ENCODE data around the gene ARID5B.

ARID5B gene

DNA sequence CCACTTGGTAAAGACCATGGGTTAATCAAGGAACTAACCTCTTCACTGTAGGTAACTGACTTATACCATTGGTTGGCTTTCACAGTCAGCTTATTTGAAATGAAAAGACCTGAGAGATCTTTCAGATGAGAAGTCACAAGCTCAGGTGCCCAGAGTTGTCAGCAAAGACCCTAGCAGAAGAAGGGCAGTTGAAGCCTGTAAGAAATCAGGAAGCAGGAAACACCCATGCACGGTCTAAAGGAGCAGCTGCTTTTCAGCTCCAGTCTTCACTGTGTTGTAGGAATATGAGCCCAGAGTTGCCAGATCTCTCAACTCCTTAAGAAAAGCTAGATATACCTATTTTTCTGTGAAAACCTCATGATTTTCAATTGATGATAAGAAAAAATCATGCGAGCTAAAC is 130.0 kb downstream of the ARID5B start:
- Histone ChIP-seq H3K4me3 (IDR thresholded peaks at IDR 0.05; ENCODE audit: insufficient read depth, low read depth, low read length) (no peak overlapping the region), H3K9ac (no peak overlapping the region), H3K79me2 (ENCODE audit: insufficient read depth, low read depth) (no peaks in the 10 kb centered on the region), H3K4me1 (ENCODE audit: low read depth, poor library complexity, severe bottlenecking) (no peaks in the 10 kb centered on the region), H3K4me2 (no peak overlapping the region), H4K20me1 (ENCODE audit: insufficient read depth) (no peaks in the 10 kb centered on the region), H3K27me3 (ENCODE audit: insufficient read depth, low read depth) (no peaks in the 10 kb centered on the region), H3K36me3 (ENCODE audit: insufficient read depth) (no peaks in the 10 kb centered on the region), H2AFZ (ENCODE audit: low read depth) (no peak overlapping the region), H3K27ac (no peak overlapping the region)
- TF ChIP-seq, protein P1, sequence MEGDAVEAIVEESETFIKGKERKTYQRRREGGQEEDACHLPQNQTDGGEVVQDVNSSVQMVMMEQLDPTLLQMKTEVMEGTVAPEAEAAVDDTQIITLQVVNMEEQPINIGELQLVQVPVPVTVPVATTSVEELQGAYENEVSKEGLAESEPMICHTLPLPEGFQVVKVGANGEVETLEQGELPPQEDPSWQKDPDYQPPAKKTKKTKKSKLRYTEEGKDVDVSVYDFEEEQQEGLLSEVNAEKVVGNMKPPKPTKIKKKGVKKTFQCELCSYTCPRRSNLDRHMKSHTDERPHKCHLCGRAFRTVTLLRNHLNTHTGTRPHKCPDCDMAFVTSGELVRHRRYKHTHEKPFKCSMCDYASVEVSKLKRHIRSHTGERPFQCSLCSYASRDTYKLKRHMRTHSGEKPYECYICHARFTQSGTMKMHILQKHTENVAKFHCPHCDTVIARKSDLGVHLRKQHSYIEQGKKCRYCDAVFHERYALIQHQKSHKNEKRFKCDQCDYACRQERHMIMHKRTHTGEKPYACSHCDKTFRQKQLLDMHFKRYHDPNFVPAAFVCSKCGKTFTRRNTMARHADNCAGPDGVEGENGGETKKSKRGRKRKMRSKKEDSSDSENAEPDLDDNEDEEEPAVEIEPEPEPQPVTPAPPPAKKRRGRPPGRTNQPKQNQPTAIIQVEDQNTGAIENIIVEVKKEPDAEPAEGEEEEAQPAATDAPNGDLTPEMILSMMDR (conservative IDR thresholded peaks at IDR 0.05; ENCODE audit: low read depth, low read length) = no peak

DNA sequence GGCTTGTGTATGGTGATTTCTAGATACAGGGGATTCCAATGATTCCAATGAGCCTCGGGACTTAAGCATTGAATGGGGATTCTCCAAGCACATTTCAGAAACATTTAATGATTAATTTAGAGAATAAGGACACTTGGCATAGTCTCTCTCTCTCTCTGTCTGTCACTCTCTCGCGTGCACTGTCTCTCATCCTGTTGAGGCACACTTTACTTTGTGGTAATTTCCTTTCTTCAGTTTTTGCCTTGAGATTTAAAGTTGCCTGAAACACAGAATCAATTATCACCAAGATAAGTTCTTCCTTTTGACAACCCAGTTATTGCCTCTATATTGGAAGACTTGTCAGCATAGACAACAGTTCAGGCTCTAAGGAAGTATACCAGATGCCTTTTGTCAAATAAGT is 131.6 kb downstream of the ARID5B start:
- TF ChIP-seq, protein P1 (conservative IDR thresholded peaks at IDR 0.05; ENCODE audit: low read depth, low read length) = no peak
- Histone ChIP-seq H3K4me1 (ENCODE audit: low read depth, poor library complexity, severe bottlenecking) (no peaks in the 10 kb centered on the region), H4K20me1 (ENCODE audit: insufficient read depth) (no peaks in the 10 kb centered on the region), H3K27me3 (ENCODE audit: insufficient read depth, low read depth) (no peaks in the 10 kb centered on the region), H3K27ac (no peak overlapping the region), H3K9ac (no peak overlapping the region), H3K36me3 (ENCODE audit: insufficient read depth) (no peaks in the 10 kb centered on the region), H3K79me2 (ENCODE audit: insufficient read depth, low read depth) (no peaks in the 10 kb centered on the region), H3K4me2 (no peak overlapping the region), H2AFZ (ENCODE audit: low read depth) (no peak overlapping the region), H3K4me3 (IDR thresholded peaks at IDR 0.05; ENCODE audit: insufficient read depth, low read depth, low read length) (no peak overlapping the region)

DNA sequence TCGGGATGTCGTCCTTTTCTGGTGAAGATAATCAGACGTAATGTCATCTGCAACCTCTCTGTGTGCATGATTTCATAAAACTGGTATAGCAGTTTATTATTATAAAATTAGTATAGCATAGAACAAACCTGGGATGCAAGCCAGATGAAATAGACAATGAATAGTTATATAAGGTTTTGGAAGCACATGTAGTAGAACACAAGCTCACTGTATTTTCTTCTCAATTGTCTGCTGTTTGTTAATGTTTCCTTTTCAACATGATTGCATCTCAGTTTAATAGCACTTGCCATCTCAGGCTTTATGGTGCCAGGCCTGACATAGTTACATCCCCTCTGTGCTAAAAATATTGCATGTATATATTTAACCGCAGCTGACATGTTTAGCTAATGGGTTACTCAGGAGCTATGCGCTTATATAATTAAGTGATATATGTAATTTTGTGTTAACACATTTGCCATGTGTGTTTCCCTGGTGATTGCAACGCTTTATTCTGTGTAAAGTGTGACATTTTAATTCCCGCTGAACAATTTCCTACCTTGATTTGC is 132.7 kb downstream of the ARID5B start:
- Histone ChIP-seq H3K79me2 (ENCODE audit: insufficient read depth, low read depth) (no peaks in the 10 kb centered on the region), H3K4me1 (ENCODE audit: low read depth, poor library complexity, severe bottlenecking) (peaks cover 7% of the 10 kb centered on the region), H2AFZ (ENCODE audit: low read depth) (no peak overlapping the region), H3K27me3 (ENCODE audit: insufficient read depth, low read depth) (no peaks in the 10 kb centered on the region), H3K9ac (no peak overlapping the region), H4K20me1 (ENCODE audit: insufficient read depth) (no peaks in the 10 kb centered on the region), H3K4me2 (no peak overlapping the region), H3K36me3 (ENCODE audit: insufficient read depth) (no peaks in the 10 kb centered on the region), H3K27ac (no peak overlapping the region), H3K4me3 (IDR thresholded peaks at IDR 0.05; ENCODE audit: insufficient read depth, low read depth, low read length) (no peak overlapping the region)
- TF ChIP-seq, protein P1 (conservative IDR thresholded peaks at IDR 0.05; ENCODE audit: low read depth, low read length) = no peak

DNA sequence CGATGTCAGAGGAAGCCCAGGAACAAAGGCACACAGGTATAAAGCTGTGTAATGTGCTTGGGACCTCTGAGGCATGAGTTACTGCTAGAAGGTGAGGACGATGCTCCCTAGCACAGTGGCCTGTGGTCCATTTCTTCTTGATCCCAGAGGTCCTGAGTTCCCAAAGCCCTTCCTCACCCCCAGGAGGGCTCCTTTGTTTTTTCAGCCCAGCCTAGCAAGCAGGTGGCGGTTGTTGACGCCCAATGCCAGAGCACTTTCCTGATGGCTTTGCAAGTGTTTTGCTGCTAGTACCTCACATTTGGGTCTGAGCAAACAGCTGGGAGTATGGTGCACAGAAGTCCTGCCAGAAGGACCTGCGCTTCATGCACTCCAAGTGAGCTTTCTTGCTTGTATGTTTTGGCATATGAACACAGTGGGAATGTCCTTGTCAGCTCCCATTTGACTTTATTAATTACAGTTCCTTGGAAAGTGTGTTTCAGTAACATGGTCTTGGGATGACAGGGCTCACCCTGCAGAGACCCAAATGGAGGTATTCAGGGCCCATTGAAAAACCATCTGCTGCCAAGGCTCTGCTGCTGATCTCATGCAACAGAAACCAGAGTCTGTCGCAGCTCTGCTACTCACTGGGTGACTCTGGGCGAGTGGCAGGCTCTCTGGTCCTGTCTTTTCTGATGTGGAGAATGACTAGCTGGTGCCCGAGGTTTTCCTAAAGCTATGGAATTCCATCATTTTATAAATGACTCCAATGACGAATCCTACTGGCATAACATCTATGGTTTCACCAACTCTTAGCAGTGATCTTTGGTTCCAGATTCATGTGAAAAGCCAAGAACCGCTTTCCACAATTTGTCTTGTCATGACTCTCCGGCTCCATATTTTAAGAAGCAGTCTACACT is 134.9 kb downstream of the ARID5B start:
- no peaks in the 10 kb centered on the region for H3K27me3 ChIP-seq (ENCODE audit: insufficient read depth, low read depth)
- no peaks in the 10 kb centered on the region for H4K20me1 ChIP-seq (ENCODE audit: insufficient read depth)
- H3K4me3 ChIP-seq (IDR thresholded peaks at IDR 0.05; ENCODE audit: insufficient read depth, low read depth, low read length) = no peak overlapping the region
- TF ChIP-seq, protein P1 (conservative IDR thresholded peaks at IDR 0.05; ENCODE audit: low read depth, low read length) = no peak
- H3K4me1 ChIP-seq (ENCODE audit: low read depth, poor library complexity, severe bottlenecking) = peaks cover 7% of the 10 kb centered on the region
- H3K9ac ChIP-seq = no peak overlapping the region
- H2AFZ ChIP-seq (ENCODE audit: low read depth) = no peak overlapping the region
- H3K27ac ChIP-seq = no peak overlapping the region
- H3K4me2 ChIP-seq = no peak overlapping the region
- no peaks in the 10 kb centered on the region for H3K36me3 ChIP-seq (ENCODE audit: insufficient read depth)
- H3K79me2 ChIP-seq (ENCODE audit: insufficient read depth, low read depth) = no peaks in the 10 kb centered on the region
